Stimulated activated CD8-positive, alpha-beta memory T cell treated with anti-CD3 and anti-CD28 coated beads, Interleukin-7, amount 100 ng/mL, for 24 hours (primary cell): Measurements from ENCODE around the gene PGBD1.
A peak's percentile ranks its signal among the peaks of the same experiment; 100 is the strongest.

Source experiments
- DNase-seq: peaks from one replicate; pipeline ENCODE4 v3.0.0-alpha.2; 2020; ENCODE audit warnings: low read depth

The PGBD1 gene

GRCh38 chr6:28281288-28282064 lies at the start of gene PGBD1:
Gene PGBD1 (plus strand): TSS chr6:28281572. CDS start chr6:28283814, 2,242 bp downstream.
- peak; percentile 39 for DNase-seq

GRCh38 chr6:28232785-28233184 lies 48.6 kb upstream of the PGBD1 start:
- no peak for DNase-seq

- DNase-seq: no peak
Measured at GRCh38 chr6:28235912-28236452, 45.4 kb upstream of the PGBD1 start.

GRCh38 chr6:28239636-28240035 lies 41.7 kb upstream of the PGBD1 start:
- no peak for DNase-seq

- no peak for DNase-seq
Measured at GRCh38 chr6:28240471-28240870, 40.9 kb upstream of the PGBD1 start.

- no peak for DNase-seq
Measured at GRCh38 chr6:28243946-28244345, 37.4 kb upstream of the PGBD1 start.

GRCh38 chr6:28245206-28245941 lies 36.0 kb upstream of the PGBD1 start:
- no peak for DNase-seq

GRCh38 chr6:28248916-28249315 lies 32.5 kb upstream of the PGBD1 start:
- no peak for DNase-seq

- DNase-seq: no peak
Measured at GRCh38 chr6:28250747-28251146, 30.6 kb upstream of the PGBD1 start.

- DNase-seq: no peak
Measured at GRCh38 chr6:28251661-28252008, 29.7 kb upstream of the PGBD1 start.

- DNase-seq: peak; percentile 48
Measured at GRCh38 chr6:28252009-28252975, 29.1 kb upstream of the PGBD1 start, which contains the start of gene ZKSCAN4. Gene ZKSCAN4 (minus strand): TSS chr6:28252269. CDS start chr6:28251980, 289 bp downstream.

- DNase-seq: no peak
Measured at GRCh38 chr6:28254121-28254519, 27.3 kb upstream of the PGBD1 start.

GRCh38 chr6:28257042-28257441 lies 24.3 kb upstream of the PGBD1 start:
- DNase-seq: no peak

GRCh38 chr6:28258877-28259777 lies 22.2 kb upstream of the PGBD1 start, which contains the start of gene NKAPL:
Gene NKAPL (plus strand): TSS chr6:28259297. CDS start chr6:28259372, 75 bp downstream.
- no peak for DNase-seq

- DNase-seq: no peak
Measured at GRCh38 chr6:28263922-28264321, 17.4 kb upstream of the PGBD1 start.

- no peak for DNase-seq
Measured at GRCh38 chr6:28264834-28265401, 16.5 kb upstream of the PGBD1 start.

- no peak for DNase-seq
Measured at GRCh38 chr6:28266563-28266961, 14.8 kb upstream of the PGBD1 start.

- peak; percentile 71 for DNase-seq
Measured at GRCh38 chr6:28266962-28267694, 14.2 kb upstream of the PGBD1 start, which contains the start of gene ZSCAN26. Gene ZSCAN26 (plus strand): TSS chr6:28267143. CDS start chr6:28271920, 4,777 bp downstream.

GRCh38 chr6:28267695-28268059 lies 13.7 kb upstream of the PGBD1 start:
- DNase-seq: no peak

GRCh38 chr6:28269492-28269891 lies 11.9 kb upstream of the PGBD1 start:
- DNase-seq: no peak
